Skeletal muscle satellite cell (primary cell): ENCODE measurements around the gene PHOX2A.
"Not testable (repeated sequence)": the region's sequence is repeated elsewhere in the genome, so short reads cannot be mapped to it uniquely, and the experiment has no call there.

ENCODE experiments used
- H3K27me3 ChIP-seq: 2 replicates; pipeline ENCODE4 v1.7.0; 2013; ENCODE audit warnings: low read length; ENCODE audit not compliant: control insufficient read depth, insufficient read depth
- H3K36me3 ChIP-seq: 2 replicates; pipeline ENCODE4 v1.7.0; 2013; ENCODE audit warnings: mild to moderate bottlenecking, control low read depth, low read length; ENCODE audit not compliant: insufficient read depth
- H3K4me1 ChIP-seq: 2 replicates; pipeline ENCODE4 v1.7.0; 2013; ENCODE audit warnings: low read length; ENCODE audit not compliant: control insufficient read depth, insufficient read depth
- H3K4me2 ChIP-seq: 2 replicates; pipeline ENCODE4 v1.7.0; 2013; ENCODE audit warnings: mild to moderate bottlenecking, low read length
- H3K4me3 ChIP-seq: 2 replicates; pipeline ENCODE4 v1.7.0; 2013; ENCODE audit warnings: low read length
- H3K9ac ChIP-seq: 2 replicates; pipeline ENCODE4 v1.7.0; 2013; ENCODE audit warnings: mild to moderate bottlenecking, low read depth, low read length, moderate library complexity
- H3K9me3 ChIP-seq: replicated peaks from 2 replicates; pipeline ENCODE4 v1.7.0; 2013; ENCODE audit warnings: mild to moderate bottlenecking, control low read depth, low read length

PHOX2A gene

DNA sequence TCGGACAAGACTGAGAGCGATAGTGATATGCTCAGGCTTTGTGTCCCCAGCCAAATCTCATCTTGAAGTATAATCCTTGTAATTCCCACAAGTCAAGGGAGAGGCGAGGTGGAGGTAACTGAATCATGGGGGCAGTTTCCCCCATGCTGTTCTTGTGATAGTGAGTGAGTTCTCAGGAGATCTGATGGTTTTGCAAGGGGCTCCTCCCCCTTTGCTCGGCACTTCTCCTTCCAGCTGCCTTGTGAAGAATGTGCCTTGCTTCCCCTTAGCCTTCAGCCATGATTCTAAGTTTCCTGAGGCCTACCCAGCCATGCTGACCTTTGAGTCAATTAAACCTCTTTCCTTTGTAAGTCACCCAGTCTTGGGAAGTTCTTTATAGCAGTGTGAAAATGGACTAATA, 34.9 kb downstream of the PHOX2A start:
- H3K36me3 ChIP-seq = no peaks in the 10 kb centered on the region
- H3K27me3 ChIP-seq = peaks cover 31% of the 10 kb centered on the region
- H3K4me1 ChIP-seq = peaks cover 3% of the 10 kb centered on the region
- no peak overlapping the region for H3K4me2 ChIP-seq
- no peak overlapping the region for H3K4me3 ChIP-seq
- no peaks in the 10 kb centered on the region for H3K9me3 ChIP-seq
- no peak overlapping the region for H3K9ac ChIP-seq

DNA sequence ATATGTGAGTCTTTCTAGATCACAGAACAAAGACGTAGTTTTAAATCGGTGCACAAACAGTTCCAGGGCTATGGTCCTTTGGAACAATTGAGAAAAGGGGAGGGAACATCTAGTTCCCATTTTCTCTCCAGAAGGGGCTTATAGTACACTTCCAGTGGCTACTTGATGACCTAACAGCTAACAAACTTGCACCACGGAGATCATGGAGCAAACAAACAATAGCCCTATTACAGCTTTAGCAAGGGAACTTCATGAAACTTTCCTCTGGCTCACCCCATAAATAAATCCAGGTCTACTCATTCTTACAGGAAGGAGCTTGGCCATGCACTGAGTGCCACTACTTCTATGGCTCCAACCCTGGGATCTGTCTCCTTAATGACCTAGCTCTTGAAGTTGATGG, 35.7 kb downstream of the PHOX2A start:
- Histone ChIP-seq H3K4me3 (no peak overlapping the region), H3K36me3 (no peaks in the 10 kb centered on the region), H3K27me3 (peaks cover 25% of the 10 kb centered on the region), H3K9ac (no peak overlapping the region), H3K9me3 (no peaks in the 10 kb centered on the region), H3K4me2 (no peak overlapping the region), H3K4me1 (peaks cover 3% of the 10 kb centered on the region)

DNA sequence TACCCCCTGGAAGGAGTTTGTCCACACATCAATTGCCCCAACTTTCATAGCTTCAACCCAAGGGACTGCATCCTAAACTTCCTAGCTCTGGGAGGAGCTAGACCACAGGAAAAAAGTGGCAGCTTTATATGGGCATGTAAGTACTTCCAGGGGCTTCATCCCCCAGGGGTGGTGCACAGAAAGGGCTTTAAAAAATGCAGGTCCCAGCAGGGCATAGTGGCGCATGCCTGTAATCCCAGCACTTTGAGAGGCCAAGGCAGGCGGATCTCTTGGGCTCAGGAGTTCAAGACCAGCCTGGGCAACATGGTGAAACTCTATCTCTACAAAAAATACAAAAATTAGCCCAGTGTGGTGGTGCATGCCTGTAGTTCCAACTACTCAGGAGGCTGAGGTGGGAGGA, 37.2 kb downstream of the PHOX2A start:
- not testable (repeated sequence) for H3K36me3 ChIP-seq, H3K4me3 ChIP-seq, H3K4me2 ChIP-seq, H3K9me3 ChIP-seq, H3K9ac ChIP-seq, H3K4me1 ChIP-seq
- H3K27me3 ChIP-seq = peaks cover 19% of the 10 kb centered on the region

DNA sequence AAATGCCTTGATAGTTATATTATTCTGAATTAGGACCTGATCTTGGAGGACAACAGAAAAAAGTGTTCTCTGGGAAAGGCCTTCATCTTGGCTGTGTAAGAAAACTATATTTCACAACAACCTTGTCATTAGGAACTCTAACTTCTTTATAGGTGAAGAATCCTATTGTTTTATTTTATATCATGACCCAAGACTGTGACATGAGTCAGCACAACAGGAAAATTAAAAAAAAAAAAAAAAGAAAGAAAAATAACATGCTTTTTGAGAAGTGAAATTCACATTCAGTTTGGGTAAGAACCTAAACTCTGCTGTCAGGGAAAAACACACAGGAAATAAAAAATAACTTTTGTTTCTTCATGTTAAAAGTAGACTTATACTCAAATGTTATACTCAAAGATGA, 39.1 kb downstream of the PHOX2A start:
- Histone ChIP-seq H3K36me3 (no peaks in the 10 kb centered on the region), H3K27me3 (peaks cover 8% of the 10 kb centered on the region), H3K4me2 (no peak overlapping the region), H3K9me3 (no peaks in the 10 kb centered on the region), H3K4me1 (peaks cover 3% of the 10 kb centered on the region), H3K4me3 (no peak overlapping the region), H3K9ac (no peak overlapping the region)

DNA sequence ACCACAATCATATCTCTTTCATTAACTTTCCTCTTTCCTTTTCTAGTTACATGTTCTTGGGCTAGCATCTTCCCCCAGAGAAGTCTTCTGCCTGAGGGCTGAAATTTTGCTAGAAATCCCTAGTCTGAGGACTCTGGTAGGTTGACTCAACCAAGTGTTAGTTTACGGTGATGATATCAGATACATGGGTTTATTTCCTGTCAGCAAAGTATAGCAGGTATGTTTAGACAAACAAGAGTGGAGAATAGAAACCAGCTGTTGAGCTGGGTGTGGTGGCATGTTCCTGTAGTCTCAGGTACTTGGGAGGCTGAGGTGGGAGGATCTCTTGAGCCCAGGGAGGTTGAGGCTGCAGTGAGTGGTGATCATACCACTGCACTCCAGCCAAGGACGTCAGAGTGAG, 40.8 kb downstream of the PHOX2A start:
- H3K4me1 ChIP-seq = peaks cover 3% of the 10 kb centered on the region
- no peaks in the 10 kb centered on the region for H3K27me3 ChIP-seq
- no peak overlapping the region for H3K9ac ChIP-seq
- no peak overlapping the region for H3K4me3 ChIP-seq
- H3K9me3 ChIP-seq = no peaks in the 10 kb centered on the region
- no peaks in the 10 kb centered on the region for H3K36me3 ChIP-seq
- H3K4me2 ChIP-seq = no peak overlapping the region

DNA sequence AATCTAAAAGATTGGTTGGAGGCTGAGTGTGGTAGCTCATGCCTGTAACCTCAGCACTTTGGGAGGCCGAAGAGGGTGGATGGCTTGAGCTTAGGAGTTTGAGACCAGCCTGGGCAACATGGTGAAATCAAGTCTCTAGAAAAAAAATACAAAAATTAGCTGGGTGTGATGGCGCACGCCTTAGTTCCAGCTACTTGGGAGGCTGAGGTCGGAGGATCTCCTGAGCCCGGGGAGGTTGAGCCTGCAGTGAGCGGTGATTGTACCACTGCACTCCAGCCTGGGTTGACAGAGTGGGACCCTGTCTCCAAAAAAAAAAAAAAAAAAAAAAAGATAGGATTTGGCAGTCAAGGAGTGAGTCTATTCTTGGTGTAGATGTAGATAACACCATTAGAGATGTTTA, 41.4 kb downstream of the PHOX2A start:
- H3K4me3 ChIP-seq = no peak overlapping the region
- peaks cover 3% of the 10 kb centered on the region for H3K4me1 ChIP-seq
- no peaks in the 10 kb centered on the region for H3K9me3 ChIP-seq
- H3K9ac ChIP-seq = no peak overlapping the region
- H3K27me3 ChIP-seq = no peaks in the 10 kb centered on the region
- H3K4me2 ChIP-seq = no peak overlapping the region
- no peaks in the 10 kb centered on the region for H3K36me3 ChIP-seq

DNA sequence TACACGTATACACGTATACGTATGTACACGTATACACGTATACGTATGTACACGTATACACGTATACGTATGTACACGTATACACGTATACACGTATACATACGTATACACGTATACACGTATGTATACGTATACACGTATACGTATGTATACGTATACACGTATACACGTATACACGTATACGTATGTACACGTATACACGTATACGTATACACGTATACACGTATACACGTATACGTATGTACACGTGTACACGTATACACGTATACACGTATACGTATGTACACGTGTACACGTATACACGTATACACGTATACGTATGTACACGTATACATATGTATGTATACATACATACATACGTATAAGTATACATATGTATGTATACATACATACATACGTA, 42.5 kb downstream of the PHOX2A start:
- not testable (repeated sequence) for H3K4me2 ChIP-seq, H3K36me3 ChIP-seq, H3K27me3 ChIP-seq, H3K4me3 ChIP-seq, H3K9ac ChIP-seq, H3K9me3 ChIP-seq, H3K4me1 ChIP-seq

DNA sequence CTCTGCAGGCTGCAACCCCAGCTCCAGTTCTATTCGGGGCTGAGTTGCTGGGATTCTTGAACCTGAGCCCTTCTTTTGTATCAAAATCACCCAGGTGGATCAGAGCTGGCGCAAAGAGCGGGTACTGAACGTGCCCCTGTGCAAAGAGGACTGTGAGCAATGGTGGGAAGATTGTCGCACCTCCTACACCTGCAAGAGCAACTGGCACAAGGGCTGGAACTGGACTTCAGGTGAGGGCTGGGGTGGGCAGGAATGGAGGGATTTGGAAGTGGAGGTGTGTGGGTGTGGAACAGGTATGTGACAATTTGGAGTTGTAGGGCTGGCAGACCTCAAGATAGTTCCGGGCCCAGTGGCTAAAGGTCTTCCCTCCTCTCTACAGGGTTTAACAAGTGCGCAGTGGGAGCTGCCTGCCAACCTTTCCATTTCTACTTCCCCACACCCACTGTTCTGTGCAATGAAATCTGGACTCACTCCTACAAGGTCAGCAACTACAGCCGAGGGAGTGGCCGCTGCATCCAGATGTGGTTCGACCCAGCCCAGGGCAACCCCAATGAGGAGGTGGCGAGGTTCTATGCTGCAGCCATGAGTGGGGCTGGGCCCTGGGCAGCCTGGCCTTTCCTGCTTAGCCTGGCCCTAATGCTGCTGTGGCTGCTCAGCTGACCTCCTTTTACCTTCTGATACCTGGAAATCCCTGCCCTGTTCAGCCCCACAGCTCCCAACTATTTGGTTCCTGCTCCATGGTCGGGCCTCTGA, 48.3 kb downstream of the PHOX2A start:
- H3K9ac ChIP-seq = no peak overlapping the region
- H3K4me2 ChIP-seq = no peak overlapping the region
- no peaks in the 10 kb centered on the region for H3K9me3 ChIP-seq
- no peaks in the 10 kb centered on the region for H3K4me1 ChIP-seq
- H3K4me3 ChIP-seq = no peak overlapping the region
- no peaks in the 10 kb centered on the region for H3K36me3 ChIP-seq
- H3K27me3 ChIP-seq = peaks cover 2% of the 10 kb centered on the region

DNA sequence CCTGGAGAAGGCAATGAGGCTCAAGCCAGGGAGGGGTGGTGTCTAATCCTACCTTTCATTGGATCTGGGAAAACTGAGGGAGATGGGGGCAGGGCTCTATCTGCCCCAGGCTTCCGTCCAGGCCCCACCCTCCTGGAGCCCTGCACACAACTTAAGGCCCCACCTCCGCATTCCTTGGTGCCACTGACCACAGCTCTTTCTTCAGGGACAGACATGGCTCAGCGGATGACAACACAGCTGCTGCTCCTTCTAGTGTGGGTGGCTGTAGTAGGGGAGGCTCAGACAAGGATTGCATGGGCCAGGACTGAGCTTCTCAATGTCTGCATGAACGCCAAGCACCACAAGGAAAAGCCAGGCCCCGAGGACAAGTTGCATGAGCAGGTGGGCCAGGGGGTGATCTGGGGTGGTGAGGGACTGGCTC, 52.0 kb downstream of the PHOX2A start, which contains the start of gene FOLR1:
FOLR1 (plus strand) TSS at position 180 of the 421 bp plus-strand sequence; CDS start at position 214, 34 bp downstream.
- no peak within 1 kb of the TSS for H3K4me2 ChIP-seq
- H3K4me1 ChIP-seq = no peaks in the 10 kb centered on the region
- no peaks in the 10 kb centered on the region for H3K27me3 ChIP-seq
- H3K9me3 ChIP-seq = no peaks in the 10 kb centered on the region
- H3K4me3 ChIP-seq = no peak within 1 kb of the TSS
- no peak within 1 kb of the TSS for H3K9ac ChIP-seq
- no peaks in the 10 kb centered on the region for H3K36me3 ChIP-seq

DNA sequence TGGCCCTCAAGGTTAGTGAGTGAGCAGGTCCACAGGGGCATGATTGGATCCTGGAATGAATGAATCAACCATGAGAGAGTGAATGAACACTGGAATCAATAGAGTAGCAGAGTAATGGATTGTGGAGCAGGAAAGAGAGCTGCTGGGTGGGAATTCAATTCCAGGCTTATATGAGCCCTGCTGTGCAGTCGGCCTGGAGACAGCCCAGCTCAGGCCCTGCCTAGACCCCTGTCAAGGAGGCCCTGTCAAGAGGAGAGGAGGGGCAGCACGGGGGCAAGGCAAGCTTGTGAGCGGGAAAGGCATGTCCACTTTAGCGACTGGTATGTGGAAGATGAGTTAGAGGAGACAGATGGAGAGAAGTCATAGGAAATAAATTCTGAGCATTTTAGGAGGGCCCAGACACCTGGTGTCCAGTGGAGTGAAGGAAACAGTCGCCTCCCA, 53.3 kb downstream of the PHOX2A start:
- Histone ChIP-seq H3K9me3 (no peaks in the 10 kb centered on the region), H3K27me3 (no peaks in the 10 kb centered on the region), H3K4me1 (no peaks in the 10 kb centered on the region), H3K9ac (no peak overlapping the region), H3K4me2 (no peak overlapping the region), H3K36me3 (no peaks in the 10 kb centered on the region), H3K4me3 (no peak overlapping the region)

DNA sequence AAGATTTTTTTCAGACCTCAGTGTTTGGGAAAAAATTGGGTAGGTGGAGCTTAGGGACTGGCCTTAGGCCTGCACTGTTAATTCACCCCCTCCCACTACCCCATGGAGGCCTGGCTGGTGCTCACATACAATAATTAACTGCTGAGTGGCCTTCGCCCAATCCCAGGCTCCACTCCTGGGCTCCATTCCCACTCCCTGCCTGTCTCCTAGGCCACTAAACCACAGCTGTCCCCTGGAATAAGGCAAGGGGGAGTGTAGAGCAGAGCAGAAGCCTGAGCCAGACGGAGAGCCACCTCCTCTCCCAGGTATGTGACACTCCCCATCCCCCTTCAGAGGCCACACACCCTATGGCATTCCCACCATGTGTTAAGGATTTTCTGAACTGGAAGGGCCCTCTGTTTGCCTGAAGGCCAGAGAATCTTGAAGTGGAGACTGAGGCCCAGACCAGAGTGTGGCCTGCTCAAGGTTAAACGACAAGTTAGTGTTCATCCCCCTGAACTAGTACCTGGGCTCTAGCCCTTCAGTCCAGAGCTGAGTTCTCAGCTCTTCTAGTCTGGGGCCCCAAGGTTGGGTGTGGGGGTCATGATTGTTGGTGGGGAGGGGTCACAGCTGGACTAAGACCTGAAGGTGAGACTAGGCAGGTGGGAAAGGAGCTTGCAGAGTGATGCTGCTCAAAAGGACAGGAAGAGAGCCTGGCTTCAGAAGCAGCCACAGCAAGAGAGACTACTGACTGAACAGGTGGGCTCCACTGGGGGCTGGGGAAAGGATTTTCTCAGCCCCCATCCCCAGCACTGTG, 54.3 kb downstream of the PHOX2A start:
- H3K36me3 ChIP-seq = no peaks in the 10 kb centered on the region
- H3K4me1 ChIP-seq = no peaks in the 10 kb centered on the region
- H3K9ac ChIP-seq = no peak overlapping the region
- no peak overlapping the region for H3K4me2 ChIP-seq
- H3K4me3 ChIP-seq = no peak overlapping the region
- H3K9me3 ChIP-seq = no peaks in the 10 kb centered on the region
- no peaks in the 10 kb centered on the region for H3K27me3 ChIP-seq
